Lung (tissue), 12 donors: ENCODE results near the gene GRID1. TPM values are rescaled to one million over a fixed set of nuclear protein-coding genes. Genes with fewer than 3 reads are reported as not detected.

Experiments
- ATAC-seq: fragments of 200-7000 bp; cut with Tn5 transposase; one replicate; pipeline ENCODE4 v1.9.1; 2020; ENCODE audit warnings: moderate number of reproducible peaks; ENCODE audit not compliant: insufficient read depth, low FRiP score
- DNase-seq, 3 donors: peaks; one replicate each; pipeline ENCODE4 v3.0.0-alpha.2; 2013 to 2017
- H3K27ac ChIP-seq, 2 donors: one replicate each; pipeline ENCODE4 v1.5.1; 2013; ENCODE audit warnings: mild to moderate bottlenecking in 2 of 2, moderate library complexity in 2 of 2, control low read depth in 1 of 2, inconsistent platforms in 1 of 2, low read depth in 1 of 2, low read length in 1 of 2
- H3K27me3 ChIP-seq, 3 donors: one replicate each; pipeline ENCODE4 v1.5.1; 2013; ENCODE audit warnings: low read length in 2 of 3; ENCODE audit not compliant: control insufficient read depth in 3 of 3, insufficient read depth in 3 of 3
- H3K36me3 ChIP-seq, 4 donors: one replicate each; pipeline ENCODE4 v1.5.1; 2013; ENCODE audit warnings: low read length in 4 of 4, mild to moderate bottlenecking in 1 of 4, moderate library complexity in 1 of 4; ENCODE audit not compliant: control insufficient read depth in 4 of 4, insufficient read depth in 4 of 4
- H3K4me1 ChIP-seq, 5 donors: one replicate each; pipeline ENCODE4 v1.5.1; 2013; ENCODE audit warnings: low read length in 5 of 5, mild to moderate bottlenecking in 2 of 5, moderate library complexity in 1 of 5; ENCODE audit not compliant: control insufficient read depth in 5 of 5, insufficient read depth in 5 of 5
- H3K4me3 ChIP-seq: one replicate; pipeline ENCODE4 v1.5.1; 2013; ENCODE audit warnings: mild to moderate bottlenecking, control low read depth, moderate library complexity
- H3K9ac ChIP-seq, 2 donors: one replicate each; pipeline ENCODE4 v1.5.1; 2013; ENCODE audit warnings: low read length in 2 of 2, control low read depth in 1 of 2; ENCODE audit not compliant: insufficient read depth in 1 of 2
- H3K9me3 ChIP-seq, 4 donors: one replicate each; pipeline ENCODE4 v1.5.1; 2013; ENCODE audit warnings: low read length in 3 of 4, mild to moderate bottlenecking in 1 of 4, moderate library complexity in 1 of 4; ENCODE audit not compliant: control insufficient read depth in 4 of 4, insufficient read depth in 3 of 4
- CTCF ChIP-seq: IDR thresholded peaks from 2 replicates; pipeline ENCODE4 v1.5.1; 2012; ENCODE audit warnings: mild to moderate bottlenecking; ENCODE audit errors: control extremely low read depth, extremely low read depth
- WGBS, 2 donors: extraction: QIAGEN DNeasy Blood & Tissue Kit; methylation state at CpG; one replicate each; pipeline ENCODE4 v1.1.7; 2013; 5-methylcytosine and 5-hydroxymethylcytosine counted together
- polyA plus RNA-seq, 2 donors: library from polyadenylated mRNA; stranded (reverse); fragments of 200-250 nt; gene quantifications; one replicate each; pipeline ENCODE4 v1.2.1, GENCODE V29; 2013
- total RNA-seq, 2 donors: library from RNA; depleted of rRNA in 1 of 2; stranded (reverse); fragments of >200 nt in 1 of 2; gene quantifications; one replicate each; pipeline ENCODE4 v1.2.1, GENCODE V29; 2014 to 2021
- donor health status: control.
- donor health status: control.
- donor health status: Bipolar disorder and iron deficiency.
- donor health status: healthy.
- donor health status: DM: yes; HTN: yes; CAD: no.

The GRID1 gene
- total and polyA plus RNA-seq, 4 donors, result 1.1 to 3.6 (median 2.2) TPM

- TF ChIP-seq CTCF, result no peak
- DNase-seq, result no peak
- Histone ChIP-seq H3K27ac (no peak overlapping the region), H3K9ac (no peak overlapping the region), H3K4me3 (no peak overlapping the region), H3K36me3 (no peaks in the 10 kb centered on the region), H3K9me3 (no peaks in the 10 kb centered on the region), H3K27me3 (no peaks in the 10 kb centered on the region), H3K4me1 (no peaks in the 10 kb centered on the region)
- ATAC-seq, result no peak
- 93 to 96% methylated on average over 5 of the region's 5 CpGs for WGBS, 2 donors
Observed at GRCh38 chr10:86162696-86163400, 203.7 kb downstream of the GRID1 start.

- DNase-seq (peak in 1 of 3 donors; percentile 2), ATAC-seq (no peak)
- 55 to 61% methylated on average over 2 of the region's 2 CpGs for WGBS, 2 donors
- Histone ChIP-seq H3K36me3 (no peaks in the 10 kb centered on the region), H3K9me3 (no peaks in the 10 kb centered on the region), H3K27ac (no peak overlapping the region), H3K27me3 (no peaks in the 10 kb centered on the region), H3K9ac (no peak overlapping the region), H3K4me1 (no peaks in the 10 kb centered on the region), H3K4me3 (no peak overlapping the region)
- no peak for TF ChIP-seq CTCF
Observed at GRCh38 chr10:86162036-86162435, 204.6 kb downstream of the GRID1 start.

GRCh38 chr10:86160890-86161585, 205.6 kb downstream of the GRID1 start:
- Histone ChIP-seq H3K4me3 (no peak overlapping the region), H3K27ac (no peak overlapping the region), H3K36me3 (no peaks in the 10 kb centered on the region), H3K9ac (no peak overlapping the region), H3K9me3 (peaks cover 0 to 1% (median 0%) of the 10 kb centered on the region in 4 donors), H3K27me3 (no peaks in the 10 kb centered on the region), H3K4me1 (no peaks in the 10 kb centered on the region)
- TF ChIP-seq CTCF, result no peak
- DNase-seq (peak in 1 of 3 donors; percentile 6), ATAC-seq (no peak)
- WGBS, 2 donors, result 86 to 90% methylated on average over 8 of the region's 8 CpGs
